ENCODE measurements around the gene ATP8A2.

ATP8A2 gene

GRCh38 chr13:25699056-25699455 is 327.3 kb downstream of the ATP8A2 start:
- Histone ChIP-seq H3K27ac (ENCODE audit: low read depth, low read length) (no peak overlapping the region), H3K36me3 (ENCODE audit: insufficient read depth, low read length) (no peaks in the 10 kb centered on the region), H3K27me3 (ENCODE audit: insufficient read depth, low read length) (no peaks in the 10 kb centered on the region), H3K79me2 (ENCODE audit: control insufficient read depth, insufficient read depth, low read length, unreplicated experiment) (no peaks in the 10 kb centered on the region), H3K4me1 (ENCODE audit: control insufficient read depth, insufficient read depth, low read length, unreplicated experiment) (no peaks in the 10 kb centered on the region), H3K4me3 (ENCODE audit: low read depth, low read length) (no peak overlapping the region), H2AFZ (ENCODE audit: low read length, unreplicated experiment) (no peak overlapping the region)

GRCh38 chr13:25699600-25699999 is 327.8 kb downstream of the ATP8A2 start:
- no peaks in the 10 kb centered on the region for H3K79me2 ChIP-seq (ENCODE audit: control insufficient read depth, insufficient read depth, low read length, unreplicated experiment)
- no peaks in the 10 kb centered on the region for H3K27me3 ChIP-seq (ENCODE audit: insufficient read depth, low read length)
- H2AFZ ChIP-seq (ENCODE audit: low read length, unreplicated experiment), result no peak overlapping the region
- no peak overlapping the region for H3K27ac ChIP-seq (ENCODE audit: low read depth, low read length)
- no peak overlapping the region for H3K4me3 ChIP-seq (ENCODE audit: low read depth, low read length)
- H3K36me3 ChIP-seq (ENCODE audit: insufficient read depth, low read length), result no peaks in the 10 kb centered on the region
- H3K4me1 ChIP-seq (ENCODE audit: control insufficient read depth, insufficient read depth, low read length, unreplicated experiment), result no peaks in the 10 kb centered on the region

GRCh38 chr13:25701304-25701703 is 329.5 kb downstream of the ATP8A2 start:
- Histone ChIP-seq H3K27ac (ENCODE audit: low read depth, low read length) (no peak overlapping the region), H3K79me2 (ENCODE audit: control insufficient read depth, insufficient read depth, low read length, unreplicated experiment) (no peaks in the 10 kb centered on the region), H2AFZ (ENCODE audit: low read length, unreplicated experiment) (no peak overlapping the region), H3K36me3 (ENCODE audit: insufficient read depth, low read length) (no peaks in the 10 kb centered on the region), H3K4me3 (ENCODE audit: low read depth, low read length) (no peak overlapping the region), H3K4me1 (ENCODE audit: control insufficient read depth, insufficient read depth, low read length, unreplicated experiment) (no peaks in the 10 kb centered on the region), H3K27me3 (ENCODE audit: insufficient read depth, low read length) (no peaks in the 10 kb centered on the region)

GRCh38 chr13:25702386-25702785 is 330.6 kb downstream of the ATP8A2 start:
- H3K4me1 ChIP-seq (ENCODE audit: control insufficient read depth, insufficient read depth, low read length, unreplicated experiment), result no peaks in the 10 kb centered on the region
- H3K27ac ChIP-seq (ENCODE audit: low read depth, low read length), result no peak overlapping the region

GRCh38 chr13:25707726-25708125 is 336.0 kb downstream of the ATP8A2 start:
- no peaks in the 10 kb centered on the region for H3K27me3 ChIP-seq (ENCODE audit: insufficient read depth, low read length)
- no peak overlapping the region for H3K27ac ChIP-seq (ENCODE audit: low read depth, low read length)
- H2AFZ ChIP-seq (ENCODE audit: low read length, unreplicated experiment), result no peak overlapping the region
- no peaks in the 10 kb centered on the region for H3K4me1 ChIP-seq (ENCODE audit: control insufficient read depth, insufficient read depth, low read length, unreplicated experiment)
- H3K79me2 ChIP-seq (ENCODE audit: control insufficient read depth, insufficient read depth, low read length, unreplicated experiment), result no peaks in the 10 kb centered on the region
- H3K36me3 ChIP-seq (ENCODE audit: insufficient read depth, low read length), result no peaks in the 10 kb centered on the region
- no peak overlapping the region for H3K4me3 ChIP-seq (ENCODE audit: low read depth, low read length)

More at GRCh38 chr13:25702386-25702785, 330.6 kb downstream of the ATP8A2 start:
- Histone ChIP-seq H3K79me2 (ENCODE audit: control insufficient read depth, insufficient read depth, low read length, unreplicated experiment) (no peaks in the 10 kb centered on the region), H3K36me3 (ENCODE audit: insufficient read depth, low read length) (no peaks in the 10 kb centered on the region), H3K27me3 (ENCODE audit: insufficient read depth, low read length) (no peaks in the 10 kb centered on the region), H2AFZ (ENCODE audit: low read length, unreplicated experiment) (no peak overlapping the region), H3K4me3 (ENCODE audit: low read depth, low read length) (no peak overlapping the region)

GRCh38 chr13:25708268-25708667 is 336.5 kb downstream of the ATP8A2 start:
- H3K4me3 ChIP-seq (ENCODE audit: low read depth, low read length), result no peak overlapping the region
- H3K27ac ChIP-seq (ENCODE audit: low read depth, low read length), result no peak overlapping the region
- no peaks in the 10 kb centered on the region for H3K36me3 ChIP-seq (ENCODE audit: insufficient read depth, low read length)
- no peaks in the 10 kb centered on the region for H3K4me1 ChIP-seq (ENCODE audit: control insufficient read depth, insufficient read depth, low read length, unreplicated experiment)
- no peaks in the 10 kb centered on the region for H3K79me2 ChIP-seq (ENCODE audit: control insufficient read depth, insufficient read depth, low read length, unreplicated experiment)
- H3K27me3 ChIP-seq (ENCODE audit: insufficient read depth, low read length), result no peaks in the 10 kb centered on the region
- no peak overlapping the region for H2AFZ ChIP-seq (ENCODE audit: low read length, unreplicated experiment)

- Histone ChIP-seq H3K27ac (ENCODE audit: low read depth, low read length) (no peak overlapping the region), H3K79me2 (ENCODE audit: control insufficient read depth, insufficient read depth, low read length, unreplicated experiment) (no peaks in the 10 kb centered on the region), H3K4me1 (ENCODE audit: control insufficient read depth, insufficient read depth, low read length, unreplicated experiment) (no peaks in the 10 kb centered on the region), H3K4me3 (ENCODE audit: low read depth, low read length) (no peak overlapping the region), H3K27me3 (ENCODE audit: insufficient read depth, low read length) (no peaks in the 10 kb centered on the region), H3K36me3 (ENCODE audit: insufficient read depth, low read length) (no peaks in the 10 kb centered on the region), H2AFZ (ENCODE audit: low read length, unreplicated experiment) (no peak overlapping the region)
Observed at GRCh38 chr13:25709088-25709487, 337.3 kb downstream of the ATP8A2 start.

GRCh38 chr13:25715760-25716159 is 344.0 kb downstream of the ATP8A2 start:
- H3K27me3 ChIP-seq (ENCODE audit: insufficient read depth, low read length), result no peaks in the 10 kb centered on the region
- H3K4me1 ChIP-seq (ENCODE audit: control insufficient read depth, insufficient read depth, low read length, unreplicated experiment), result no peaks in the 10 kb centered on the region
- H3K36me3 ChIP-seq (ENCODE audit: insufficient read depth, low read length), result no peaks in the 10 kb centered on the region
- no peaks in the 10 kb centered on the region for H3K79me2 ChIP-seq (ENCODE audit: control insufficient read depth, insufficient read depth, low read length, unreplicated experiment)
- H3K4me3 ChIP-seq (ENCODE audit: low read depth, low read length), result no peak overlapping the region
- no peak overlapping the region for H2AFZ ChIP-seq (ENCODE audit: low read length, unreplicated experiment)
- no peak overlapping the region for H3K27ac ChIP-seq (ENCODE audit: low read depth, low read length)

GRCh38 chr13:25717666-25718197 is 346.0 kb downstream of the ATP8A2 start:
- no peak overlapping the region for H2AFZ ChIP-seq (ENCODE audit: low read length, unreplicated experiment)
- no peaks in the 10 kb centered on the region for H3K36me3 ChIP-seq (ENCODE audit: insufficient read depth, low read length)
- no peaks in the 10 kb centered on the region for H3K4me1 ChIP-seq (ENCODE audit: control insufficient read depth, insufficient read depth, low read length, unreplicated experiment)
- no peak overlapping the region for H3K4me3 ChIP-seq (ENCODE audit: low read depth, low read length)
- no peaks in the 10 kb centered on the region for H3K27me3 ChIP-seq (ENCODE audit: insufficient read depth, low read length)
- no peaks in the 10 kb centered on the region for H3K79me2 ChIP-seq (ENCODE audit: control insufficient read depth, insufficient read depth, low read length, unreplicated experiment)
- H3K27ac ChIP-seq (ENCODE audit: low read depth, low read length), result no peak overlapping the region

- Histone ChIP-seq H3K27me3 (ENCODE audit: insufficient read depth, low read length) (no peaks in the 10 kb centered on the region), H3K4me1 (ENCODE audit: control insufficient read depth, insufficient read depth, low read length, unreplicated experiment) (no peaks in the 10 kb centered on the region), H2AFZ (ENCODE audit: low read length, unreplicated experiment) (no peak overlapping the region), H3K36me3 (ENCODE audit: insufficient read depth, low read length) (no peaks in the 10 kb centered on the region), H3K27ac (ENCODE audit: low read depth, low read length) (no peak overlapping the region), H3K4me3 (ENCODE audit: low read depth, low read length) (no peak overlapping the region), H3K79me2 (ENCODE audit: control insufficient read depth, insufficient read depth, low read length, unreplicated experiment) (no peaks in the 10 kb centered on the region)
Observed at GRCh38 chr13:25719666-25720065, 347.9 kb downstream of the ATP8A2 start.

GRCh38 chr13:25722893-25723292 is 351.1 kb downstream of the ATP8A2 start:
- Histone ChIP-seq H3K27ac (ENCODE audit: low read depth, low read length) (no peak overlapping the region), H3K4me1 (ENCODE audit: control insufficient read depth, insufficient read depth, low read length, unreplicated experiment) (no peaks in the 10 kb centered on the region), H3K27me3 (ENCODE audit: insufficient read depth, low read length) (no peaks in the 10 kb centered on the region), H3K4me3 (ENCODE audit: low read depth, low read length) (no peak overlapping the region), H2AFZ (ENCODE audit: low read length, unreplicated experiment) (no peak overlapping the region), H3K36me3 (ENCODE audit: insufficient read depth, low read length) (no peaks in the 10 kb centered on the region), H3K79me2 (ENCODE audit: control insufficient read depth, insufficient read depth, low read length, unreplicated experiment) (no peaks in the 10 kb centered on the region)

Data from ACC112 (cell line).